Subcutaneous adipose tissue (tissue), 4 donors: ENCODE results near the gene YEATS2. TPM values are rescaled to one million over a fixed set of nuclear protein-coding genes. Genes with fewer than 3 reads are reported as not detected.

Source experiments
- total RNA-seq, 4 donors: library from RNA; depleted of rRNA; stranded (reverse); fragments of >200 nt; gene quantifications; one replicate each; pipeline ENCODE4 v1.1.0, GENCODE V29; 2016
- TF ChIP-seq, protein P1 (sequence below): fragments of 450-650 bp; IDR thresholded peaks from one replicate; pipeline ENCODE4 v1.5.1; 2016; ENCODE audit warnings: low read depth, mild to moderate bottlenecking, control low read depth, antibody characterized with exemption, moderate library complexity

YEATS2 gene
- total RNA-seq, 4 donors from 2014 or later: 15.5 to 31.3 (median 20.4) TPM

DNA sequence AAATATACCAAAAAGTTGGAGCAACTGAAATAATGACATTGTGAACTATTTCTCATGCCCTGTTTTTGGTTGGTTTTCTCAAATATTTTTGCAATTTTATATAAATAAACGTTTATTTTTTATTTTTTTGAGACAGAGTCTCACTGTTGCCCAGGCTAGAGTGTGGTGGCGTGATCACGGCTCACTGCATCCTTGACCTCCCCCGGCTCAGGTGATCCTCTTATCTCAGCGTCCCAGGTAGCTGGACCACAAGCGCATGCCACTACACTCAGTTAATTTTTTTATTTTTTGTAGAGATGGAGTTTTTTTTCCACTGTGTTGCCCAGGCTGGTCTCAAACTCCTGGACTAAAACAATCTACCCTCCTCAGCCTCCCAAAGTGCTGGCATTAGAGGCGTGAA, 45.6 kb downstream of the YEATS2 start:
- TF ChIP-seq, protein P1, sequence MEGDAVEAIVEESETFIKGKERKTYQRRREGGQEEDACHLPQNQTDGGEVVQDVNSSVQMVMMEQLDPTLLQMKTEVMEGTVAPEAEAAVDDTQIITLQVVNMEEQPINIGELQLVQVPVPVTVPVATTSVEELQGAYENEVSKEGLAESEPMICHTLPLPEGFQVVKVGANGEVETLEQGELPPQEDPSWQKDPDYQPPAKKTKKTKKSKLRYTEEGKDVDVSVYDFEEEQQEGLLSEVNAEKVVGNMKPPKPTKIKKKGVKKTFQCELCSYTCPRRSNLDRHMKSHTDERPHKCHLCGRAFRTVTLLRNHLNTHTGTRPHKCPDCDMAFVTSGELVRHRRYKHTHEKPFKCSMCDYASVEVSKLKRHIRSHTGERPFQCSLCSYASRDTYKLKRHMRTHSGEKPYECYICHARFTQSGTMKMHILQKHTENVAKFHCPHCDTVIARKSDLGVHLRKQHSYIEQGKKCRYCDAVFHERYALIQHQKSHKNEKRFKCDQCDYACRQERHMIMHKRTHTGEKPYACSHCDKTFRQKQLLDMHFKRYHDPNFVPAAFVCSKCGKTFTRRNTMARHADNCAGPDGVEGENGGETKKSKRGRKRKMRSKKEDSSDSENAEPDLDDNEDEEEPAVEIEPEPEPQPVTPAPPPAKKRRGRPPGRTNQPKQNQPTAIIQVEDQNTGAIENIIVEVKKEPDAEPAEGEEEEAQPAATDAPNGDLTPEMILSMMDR: no peak

DNA sequence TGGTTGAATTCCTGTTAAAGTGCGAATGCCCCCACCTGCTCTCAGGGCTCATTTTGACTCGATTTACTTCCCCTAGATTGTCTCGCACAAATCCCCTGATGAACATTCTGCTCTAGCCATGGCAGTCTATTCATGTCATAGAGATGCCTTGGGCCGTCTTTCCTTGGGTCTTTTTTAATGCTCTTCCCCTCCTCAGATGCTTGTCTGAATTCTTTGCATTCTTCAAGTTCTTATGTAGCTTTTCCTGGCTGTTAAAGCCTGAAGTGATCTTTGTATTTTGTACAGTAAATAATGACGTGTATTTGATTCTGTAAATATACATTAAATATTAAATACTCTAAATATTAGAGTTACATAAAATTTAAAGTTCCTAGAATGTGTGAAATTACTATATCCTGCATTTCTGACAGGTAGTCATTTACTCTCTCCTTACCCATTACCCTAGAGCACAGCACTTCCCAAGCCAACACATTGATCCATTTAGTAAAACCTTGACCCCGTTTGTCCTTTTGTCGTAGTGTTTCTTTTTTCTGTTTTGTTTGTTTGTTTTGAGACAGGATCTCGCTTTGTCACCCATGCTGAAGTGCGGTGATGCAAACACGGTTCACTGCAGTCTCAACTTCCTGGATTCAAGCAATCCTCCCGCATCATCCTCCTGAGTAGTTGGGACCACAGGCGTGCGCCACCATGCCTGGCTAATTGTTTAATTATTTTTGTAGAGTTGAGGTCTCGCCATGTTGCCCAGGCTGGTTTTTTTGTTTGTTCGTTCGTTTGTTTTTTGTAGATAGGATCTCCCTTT, 47.9 kb downstream of the YEATS2 start:
- TF ChIP-seq, protein P1: no peak

DNA sequence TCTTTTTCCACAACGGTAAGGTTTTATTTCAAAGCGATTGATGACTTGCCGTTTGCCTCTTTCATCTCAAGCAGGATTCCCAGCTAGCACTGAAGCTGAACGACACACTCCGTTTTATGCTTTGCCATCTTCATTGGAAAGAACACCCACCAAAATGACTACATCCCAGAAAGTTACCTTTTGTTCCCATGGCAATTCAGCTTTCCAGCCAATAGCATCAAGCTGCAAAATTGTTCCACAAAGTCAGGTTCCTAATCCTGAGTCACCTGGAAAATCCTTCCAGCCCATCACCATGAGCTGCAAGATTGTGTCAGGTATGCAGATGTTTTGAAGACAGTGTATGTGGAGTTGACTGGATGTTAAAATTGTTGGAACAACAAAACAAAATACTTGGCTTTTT, 56.5 kb downstream of the YEATS2 start:
- TF ChIP-seq, protein P1: no peak

DNA sequence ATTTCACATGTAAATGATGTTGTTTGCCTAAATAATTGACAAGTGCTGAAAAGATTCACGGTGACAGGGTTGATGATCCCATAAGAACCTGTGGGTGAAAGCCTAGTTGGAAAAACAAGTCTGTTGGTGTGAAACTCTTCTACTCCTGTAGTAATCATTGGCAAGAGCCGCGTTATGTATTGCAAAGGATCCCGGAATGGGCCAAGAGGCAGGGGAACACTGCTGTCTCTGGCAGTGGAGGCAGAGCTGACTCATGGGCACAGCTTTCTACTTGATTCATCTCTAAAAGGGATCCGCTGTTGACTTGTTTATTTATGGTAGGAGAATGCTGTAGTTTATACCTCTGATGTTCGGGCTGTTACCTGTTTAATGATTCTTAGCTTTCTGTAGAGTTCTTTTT, 64.7 kb downstream of the YEATS2 start:
- TF ChIP-seq, protein P1: no peak

DNA sequence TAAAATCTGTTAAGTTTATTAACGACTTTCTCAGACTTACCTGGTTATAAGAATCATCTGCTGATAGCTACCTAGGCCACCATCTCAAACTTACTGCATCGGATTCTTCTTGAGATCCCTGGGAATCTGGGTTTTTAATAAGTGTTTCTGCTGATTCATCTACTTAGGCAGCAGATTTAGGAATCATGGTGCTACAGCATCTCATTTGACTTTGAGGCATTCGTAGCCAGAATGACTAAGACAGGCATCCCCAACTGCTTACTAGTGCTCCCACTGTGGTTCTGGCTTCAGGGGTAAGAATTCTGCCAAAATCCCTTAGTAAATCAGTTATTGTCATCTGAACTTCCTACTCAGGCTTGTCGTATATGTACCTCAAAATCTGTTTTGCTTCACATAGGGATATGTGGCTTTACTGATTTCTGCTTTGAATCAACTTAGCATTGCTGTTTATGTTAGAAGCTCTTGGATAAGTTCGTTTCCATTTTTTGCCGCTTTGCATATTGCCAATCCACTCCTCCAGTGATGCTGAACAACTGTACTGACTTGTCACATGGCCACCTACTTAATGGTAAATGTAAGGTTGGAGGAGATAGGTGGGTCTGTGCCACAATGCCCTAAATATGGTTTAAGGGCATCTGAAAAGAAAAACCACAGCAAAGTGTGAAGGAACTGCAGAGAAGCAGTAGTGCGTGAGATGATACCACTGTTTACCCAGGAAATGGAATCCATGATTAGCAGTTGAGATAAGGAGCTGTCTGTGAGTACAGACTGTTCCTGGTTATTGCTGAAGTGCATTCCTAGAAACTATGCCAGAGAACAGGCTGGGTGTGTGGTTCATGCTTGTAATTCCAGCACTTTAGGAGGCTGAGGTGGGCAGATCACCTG, 67.5 kb downstream of the YEATS2 start:
- TF ChIP-seq, protein P1: no peak

DNA sequence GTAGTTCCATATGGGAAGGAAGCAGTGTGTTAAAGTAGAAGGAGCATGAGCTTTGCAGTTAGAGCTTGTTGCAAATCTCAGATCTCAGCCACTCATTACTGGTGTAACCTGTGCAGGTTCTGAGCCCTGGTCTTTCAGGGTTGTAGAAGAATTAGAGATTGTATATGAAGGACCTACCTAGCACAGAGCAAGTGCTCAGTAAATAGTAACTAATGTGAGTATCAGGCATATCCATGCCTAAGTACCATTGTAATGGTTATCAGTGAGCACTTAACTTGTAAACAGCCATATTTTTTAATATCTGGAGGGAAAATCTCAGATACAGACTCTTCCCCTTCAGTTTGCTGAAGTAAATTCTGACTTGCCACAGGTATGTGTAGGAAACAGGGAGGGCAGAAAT, 68.5 kb downstream of the YEATS2 start:
- TF ChIP-seq, protein P1: no peak
